ENCODE data around the gene PRAMEF20.
"Not testable (repeated sequence)": the region's sequence is repeated elsewhere in the genome, so short reads cannot be mapped to it uniquely, and the experiment has no call there.

- TF ChIP-seq, protein P1, sequence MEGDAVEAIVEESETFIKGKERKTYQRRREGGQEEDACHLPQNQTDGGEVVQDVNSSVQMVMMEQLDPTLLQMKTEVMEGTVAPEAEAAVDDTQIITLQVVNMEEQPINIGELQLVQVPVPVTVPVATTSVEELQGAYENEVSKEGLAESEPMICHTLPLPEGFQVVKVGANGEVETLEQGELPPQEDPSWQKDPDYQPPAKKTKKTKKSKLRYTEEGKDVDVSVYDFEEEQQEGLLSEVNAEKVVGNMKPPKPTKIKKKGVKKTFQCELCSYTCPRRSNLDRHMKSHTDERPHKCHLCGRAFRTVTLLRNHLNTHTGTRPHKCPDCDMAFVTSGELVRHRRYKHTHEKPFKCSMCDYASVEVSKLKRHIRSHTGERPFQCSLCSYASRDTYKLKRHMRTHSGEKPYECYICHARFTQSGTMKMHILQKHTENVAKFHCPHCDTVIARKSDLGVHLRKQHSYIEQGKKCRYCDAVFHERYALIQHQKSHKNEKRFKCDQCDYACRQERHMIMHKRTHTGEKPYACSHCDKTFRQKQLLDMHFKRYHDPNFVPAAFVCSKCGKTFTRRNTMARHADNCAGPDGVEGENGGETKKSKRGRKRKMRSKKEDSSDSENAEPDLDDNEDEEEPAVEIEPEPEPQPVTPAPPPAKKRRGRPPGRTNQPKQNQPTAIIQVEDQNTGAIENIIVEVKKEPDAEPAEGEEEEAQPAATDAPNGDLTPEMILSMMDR (IDR thresholded peaks at IDR 0.05), result not testable (repeated sequence)
- TF ChIP-seq POLR2A, POLR2AphosphoS5 (IDR thresholded peaks at IDR 0.05): not testable (repeated sequence)
Measured at GRCh38 chr1:13410150-13410549, at the start of gene PRAMEF20.

Data from breast epithelium (tissue), 3 donors.